ENCODE data around the gene NANOS2. TPM values are rescaled to one million over a fixed set of nuclear protein-coding genes. Genes with fewer than 3 reads are reported as not detected.

The NANOS2 gene
- total RNA-seq, 4 donors from 2014 or later = not detected

DNA sequence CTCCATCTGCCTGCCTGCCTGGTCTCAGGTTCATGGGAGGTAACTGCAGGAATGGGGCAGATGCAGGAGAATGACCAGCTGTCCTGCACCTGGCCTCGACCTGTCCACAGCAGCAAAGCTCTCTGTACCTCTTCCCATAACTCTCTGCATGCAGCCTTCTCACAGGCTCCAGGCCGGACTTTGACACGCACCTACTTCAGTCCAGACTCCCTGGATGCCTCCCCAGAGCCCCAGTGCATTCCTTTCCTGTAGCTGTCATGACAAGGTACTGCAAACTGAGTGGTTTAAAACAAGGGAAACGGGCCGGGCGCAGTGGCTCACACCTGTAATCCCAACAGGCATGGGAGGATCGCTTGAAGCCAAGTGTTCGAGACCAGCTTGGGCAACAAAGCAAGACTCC, 3.3 kb downstream of the NANOS2 start:
- DNase-seq (ENCODE audit: low spot score in 2 of 2) = no peak
- intact Hi-C loops (cut with DNase I; ENCODE audit: low total_unique reads) = no loop called here
- WGBS, 2 donors = 62 to 70% methylated on average over 8 of the region's 8 CpGs
- no peak overlapping the region for H3K4me3 ChIP-seq (ENCODE audit: low read depth, poor library complexity, severe bottlenecking)
- TF ChIP-seq, protein P1, sequence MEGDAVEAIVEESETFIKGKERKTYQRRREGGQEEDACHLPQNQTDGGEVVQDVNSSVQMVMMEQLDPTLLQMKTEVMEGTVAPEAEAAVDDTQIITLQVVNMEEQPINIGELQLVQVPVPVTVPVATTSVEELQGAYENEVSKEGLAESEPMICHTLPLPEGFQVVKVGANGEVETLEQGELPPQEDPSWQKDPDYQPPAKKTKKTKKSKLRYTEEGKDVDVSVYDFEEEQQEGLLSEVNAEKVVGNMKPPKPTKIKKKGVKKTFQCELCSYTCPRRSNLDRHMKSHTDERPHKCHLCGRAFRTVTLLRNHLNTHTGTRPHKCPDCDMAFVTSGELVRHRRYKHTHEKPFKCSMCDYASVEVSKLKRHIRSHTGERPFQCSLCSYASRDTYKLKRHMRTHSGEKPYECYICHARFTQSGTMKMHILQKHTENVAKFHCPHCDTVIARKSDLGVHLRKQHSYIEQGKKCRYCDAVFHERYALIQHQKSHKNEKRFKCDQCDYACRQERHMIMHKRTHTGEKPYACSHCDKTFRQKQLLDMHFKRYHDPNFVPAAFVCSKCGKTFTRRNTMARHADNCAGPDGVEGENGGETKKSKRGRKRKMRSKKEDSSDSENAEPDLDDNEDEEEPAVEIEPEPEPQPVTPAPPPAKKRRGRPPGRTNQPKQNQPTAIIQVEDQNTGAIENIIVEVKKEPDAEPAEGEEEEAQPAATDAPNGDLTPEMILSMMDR (IDR thresholded peaks at IDR 0.05) = no peak
- TF ChIP-seq POLR2A (IDR thresholded peaks at IDR 0.05) = no peak

DNA sequence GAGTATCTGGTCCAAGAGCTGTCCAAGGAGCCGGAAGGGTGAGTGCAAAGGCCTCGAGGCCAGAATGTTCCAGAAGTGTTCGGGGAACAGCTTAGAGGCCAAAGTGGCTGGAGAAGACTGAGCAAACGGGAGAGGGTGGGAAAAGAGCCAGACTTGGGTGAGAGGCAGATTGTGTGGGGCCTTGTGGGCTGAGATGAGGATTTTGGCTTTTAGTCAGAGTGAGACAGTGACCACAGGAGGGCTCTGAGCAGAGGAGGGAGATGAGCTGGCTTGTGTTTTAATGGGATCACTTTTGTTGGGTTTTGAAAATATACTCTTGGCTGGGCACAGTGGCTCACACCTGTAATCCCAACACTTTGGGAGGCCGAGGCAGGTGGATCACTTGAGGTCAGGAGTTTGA, 5.6 kb downstream of the NANOS2 start:
- no peak for DNase-seq (ENCODE audit: low spot score in 2 of 2)
- intact Hi-C loops (cut with DNase I; ENCODE audit: low total_unique reads) = no loop called here
- 81 to 82% methylated on average over 5 of the region's 5 CpGs for WGBS, 2 donors
- H3K4me3 ChIP-seq (ENCODE audit: low read depth, poor library complexity, severe bottlenecking) = no peak overlapping the region
- no peak for TF ChIP-seq POLR2A (IDR thresholded peaks at IDR 0.05)
- TF ChIP-seq, protein P1 (IDR thresholded peaks at IDR 0.05) = no peak

DNA sequence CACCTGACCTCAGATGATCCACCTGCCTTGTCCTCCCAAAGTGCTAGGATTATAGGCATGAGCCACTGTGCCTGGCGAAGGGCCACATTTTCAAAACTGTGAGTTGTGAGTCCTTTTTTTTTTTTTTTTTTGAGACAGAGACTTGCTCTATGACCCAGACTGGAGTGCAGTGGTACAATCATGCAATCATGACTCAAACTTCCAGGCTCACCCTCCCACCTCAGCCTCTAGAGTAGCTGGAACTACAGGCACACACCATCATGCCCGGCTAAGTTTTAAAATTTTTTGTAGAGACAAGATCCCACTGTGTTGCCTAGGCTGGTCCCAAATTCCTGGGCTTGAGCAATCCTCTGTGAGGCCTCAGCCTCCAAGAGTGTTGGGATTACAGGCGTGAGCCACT, 8.4 kb downstream of the NANOS2 start:
- intact Hi-C loops (cut with DNase I; ENCODE audit: low total_unique reads) = no loop called here
- no peak overlapping the region for H3K4me3 ChIP-seq (ENCODE audit: low read depth, poor library complexity, severe bottlenecking)
- 88 to 96% methylated on average over 3 of the region's 3 CpGs for WGBS, 2 donors
- DNase-seq (ENCODE audit: low spot score in 2 of 2) = no peak
- TF ChIP-seq, protein P1 (IDR thresholded peaks at IDR 0.05) = no peak
- TF ChIP-seq POLR2A (IDR thresholded peaks at IDR 0.05) = no peak

DNA sequence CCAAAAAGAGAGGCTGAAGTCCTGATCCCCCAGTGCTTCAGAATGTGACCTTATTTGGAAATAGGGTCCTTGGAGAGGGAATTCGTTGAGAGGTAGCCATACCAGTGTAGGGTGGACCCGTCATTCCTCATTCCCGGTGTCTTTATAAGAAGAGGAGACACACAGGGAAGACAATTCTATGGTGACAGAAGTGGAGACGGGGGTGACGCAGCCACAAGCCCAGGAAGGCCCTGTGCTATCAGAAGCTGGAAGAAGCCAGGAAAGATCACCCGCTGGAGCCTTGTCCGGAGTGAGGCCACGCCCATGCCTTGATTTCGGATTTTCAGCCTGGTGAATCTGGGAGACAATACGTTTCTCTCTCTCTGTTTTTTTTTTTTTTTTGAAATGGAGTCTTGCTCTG, 9.6 kb downstream of the NANOS2 start:
- H3K4me3 ChIP-seq (ENCODE audit: low read depth, poor library complexity, severe bottlenecking) = no peak overlapping the region
- TF ChIP-seq POLR2A (IDR thresholded peaks at IDR 0.05) = no peak
- TF ChIP-seq, protein P1 (IDR thresholded peaks at IDR 0.05) = no peak
- WGBS, 2 donors = 74 to 77% methylated on average over 10 of the region's 10 CpGs
- DNase-seq (ENCODE audit: low spot score in 2 of 2) = no peak
- intact Hi-C loops (cut with DNase I; ENCODE audit: low total_unique reads) = no loop called here

DNA sequence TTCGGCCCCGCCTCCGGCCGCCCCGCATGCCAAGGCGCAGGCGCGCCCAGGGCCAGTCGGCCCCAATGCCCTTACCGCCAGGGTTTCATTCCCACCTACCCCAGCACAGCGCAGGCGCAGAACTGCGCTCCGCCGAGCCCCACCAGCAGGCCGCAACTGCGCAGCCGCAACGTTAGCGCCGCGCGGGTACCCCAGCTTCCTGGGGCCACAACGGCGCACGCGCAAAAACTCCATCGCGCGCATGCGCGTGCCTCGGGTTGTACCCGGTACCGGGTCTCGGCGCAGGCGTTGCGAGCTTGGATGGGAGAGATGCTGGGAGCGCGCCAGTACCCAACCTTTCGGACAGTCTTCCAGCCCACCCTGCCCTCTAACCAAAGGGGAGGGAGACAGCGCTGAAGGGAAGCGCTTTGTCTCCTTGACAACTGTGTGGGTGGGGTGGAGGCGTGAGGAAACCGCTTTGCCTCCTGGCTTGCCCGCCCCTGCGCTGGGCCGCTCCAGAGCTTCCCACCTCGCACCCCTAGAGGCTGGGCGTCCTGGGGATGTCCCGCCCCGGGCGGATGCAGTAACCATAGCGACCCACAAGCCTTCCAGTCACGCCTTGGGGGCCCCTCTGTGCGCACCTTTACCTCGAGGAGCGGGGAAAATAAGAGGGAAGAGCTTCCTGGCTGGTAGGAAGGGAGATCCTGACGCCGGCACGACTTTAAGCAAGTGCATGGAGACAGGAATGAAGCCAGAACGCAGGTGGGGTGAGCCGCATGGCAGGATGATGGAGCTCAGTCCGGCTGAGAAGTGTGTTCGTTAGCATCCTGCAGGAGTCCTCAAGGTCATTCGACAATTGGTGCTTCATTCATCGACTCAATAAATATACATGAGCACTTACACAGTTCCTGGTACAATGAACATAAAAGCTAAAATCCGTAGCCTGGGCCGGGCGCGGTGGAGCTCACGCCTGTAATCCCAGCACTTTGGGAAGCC, 11.6 kb downstream of the NANOS2 start:
- WGBS, 2 donors = 2 to 3% methylated on average over 44 to 68 of the region's 73 CpGs
- TF ChIP-seq, protein P1 (IDR thresholded peaks at IDR 0.05) = no peak
- peak in 1 of 2 donors; percentile 32 for TF ChIP-seq POLR2A (IDR thresholded peaks at IDR 0.05)
- DNase-seq (ENCODE audit: low spot score in 2 of 2) = peak; percentile 95 to 99

More for the DNA sequence above, 11.6 kb downstream of the NANOS2 start:
- H3K4me3 ChIP-seq (ENCODE audit: low read depth, poor library complexity, severe bottlenecking) = peak overlapping the region; percentile 45
- intact Hi-C loops (cut with DNase I; ENCODE audit: low total_unique reads) = no loop called here
